GM21717 (cell line): ENCODE results near the gene KRT6A.

Source experiments
- ATAC-seq: cut with Tn5 transposase; IDR thresholded peaks from one replicate; pipeline ENCODE4 v1.9.1; 2021; ENCODE audit warnings: mild to moderate bottlenecking, moderate library complexity; ENCODE audit not compliant: unreplicated experiment

Gene KRT6A

DNA sequence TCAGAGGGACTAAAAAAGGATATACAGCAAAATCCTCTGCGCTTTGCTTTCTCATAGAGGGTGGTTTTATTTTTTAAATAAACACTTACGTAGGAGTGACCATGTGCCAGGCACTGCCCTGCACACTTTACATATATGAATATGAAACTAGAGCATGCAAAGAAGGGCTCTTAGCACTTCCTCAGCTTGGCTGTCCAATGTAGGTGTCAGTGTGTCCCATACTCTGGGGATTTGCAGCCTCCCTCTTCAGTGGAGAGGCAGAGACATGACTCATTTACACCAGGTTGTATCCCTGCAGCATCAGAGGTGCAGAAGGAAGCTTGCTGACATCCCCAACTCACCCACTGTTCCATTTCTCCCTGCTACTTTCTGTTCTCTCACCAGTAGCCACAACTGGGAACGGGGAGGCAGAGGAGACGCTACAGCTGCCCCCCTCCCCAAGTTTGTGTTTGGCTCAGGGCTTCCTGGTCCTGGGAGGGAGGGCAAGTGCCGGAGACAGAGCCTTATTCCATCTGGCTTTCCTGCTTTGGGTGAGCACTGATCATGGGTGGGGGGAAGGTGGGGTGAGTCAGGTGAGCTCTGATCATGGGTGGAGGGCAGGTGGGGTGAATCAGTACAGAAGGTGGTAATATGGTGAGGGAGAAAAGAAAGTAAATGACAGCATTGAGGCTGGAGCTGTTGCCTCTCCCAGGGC, 32.0 kb upstream of the KRT6A start:
- ATAC-seq, result no peak

DNA sequence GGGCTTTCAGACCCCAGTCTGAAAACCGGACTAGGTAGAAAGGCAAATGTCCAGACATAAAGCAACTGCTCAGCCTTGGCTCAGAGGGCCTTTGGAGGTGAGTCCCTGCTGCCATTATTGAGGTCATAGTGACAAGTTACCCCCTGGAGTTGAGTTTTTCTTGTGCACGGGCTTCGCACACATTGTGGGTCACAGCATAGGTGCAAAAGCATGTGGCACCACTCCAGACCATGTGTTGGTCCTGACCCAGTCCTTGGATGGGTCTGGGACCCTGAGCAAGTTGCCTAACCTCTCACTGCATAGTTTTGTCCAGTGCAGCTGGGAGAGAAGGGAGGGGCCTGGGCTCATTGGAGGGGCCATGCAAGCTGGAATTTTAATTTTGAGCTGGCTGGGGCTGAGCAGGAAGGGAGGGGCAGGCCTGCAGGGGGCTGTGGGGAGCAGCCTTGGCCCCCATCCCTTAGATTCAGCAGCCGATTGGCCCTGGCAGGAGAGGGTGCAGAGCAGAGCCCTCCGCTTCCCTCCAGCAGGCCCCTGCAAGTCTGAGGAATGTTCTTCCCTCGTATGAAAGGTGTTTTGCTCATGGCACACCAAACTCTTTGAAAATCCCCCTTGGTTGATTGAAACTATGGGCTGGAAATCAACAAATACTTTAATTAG, 31.3 kb upstream of the KRT6A start:
- ATAC-seq, result no peak

DNA sequence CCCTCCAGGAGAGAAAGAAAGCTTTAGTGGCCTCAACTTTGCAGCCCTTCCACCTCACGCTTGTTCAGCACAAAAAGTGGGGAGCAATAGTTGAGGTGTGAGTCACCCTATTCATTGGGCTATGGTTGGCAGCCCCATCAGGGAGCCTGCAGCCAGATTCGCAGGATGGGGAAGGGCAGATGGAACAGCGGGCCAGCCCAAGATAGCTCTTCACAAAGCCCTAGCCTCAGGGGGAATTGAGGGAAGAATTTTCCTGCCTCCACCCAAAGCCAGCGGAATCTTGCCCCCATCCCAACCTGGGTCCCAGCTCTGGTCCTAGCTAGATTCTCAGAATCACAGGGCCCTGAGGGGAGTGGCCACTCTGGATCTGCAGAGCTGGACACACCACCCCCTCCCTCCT, 30.8 kb upstream of the KRT6A start:
- no peak for ATAC-seq

DNA sequence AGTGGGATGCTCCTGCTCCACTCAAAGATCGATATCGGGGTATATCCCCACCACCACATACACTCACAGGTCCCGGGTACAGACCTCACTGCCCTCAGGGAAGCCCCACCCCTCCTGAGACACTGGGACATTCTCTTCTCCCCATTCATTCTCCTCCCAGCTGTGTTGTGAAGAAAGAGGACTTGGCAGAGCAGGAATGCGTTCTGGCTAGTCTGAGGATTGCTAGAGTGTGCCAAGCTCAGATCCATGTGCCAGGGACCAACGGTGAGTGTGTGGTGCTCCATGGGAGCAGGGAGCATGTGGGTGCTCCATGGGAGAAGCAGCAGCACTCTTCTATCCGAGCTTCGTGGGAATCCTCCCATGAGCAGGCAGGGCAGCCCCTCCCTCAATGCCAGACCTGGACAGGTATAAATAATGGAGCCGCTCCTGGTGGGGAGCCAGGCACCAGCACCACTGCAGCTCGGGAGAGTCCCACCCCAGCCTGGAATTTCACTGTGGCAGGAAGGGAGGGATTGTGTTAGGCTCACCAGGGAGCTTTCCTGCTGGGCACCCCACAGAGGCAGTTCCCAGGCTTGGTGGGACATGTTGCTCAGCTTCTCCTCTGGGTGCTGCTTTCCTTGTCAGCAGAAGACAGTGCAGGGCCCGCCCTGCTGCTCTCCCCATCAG, 29.4 kb upstream of the KRT6A start:
- no peak for ATAC-seq

DNA sequence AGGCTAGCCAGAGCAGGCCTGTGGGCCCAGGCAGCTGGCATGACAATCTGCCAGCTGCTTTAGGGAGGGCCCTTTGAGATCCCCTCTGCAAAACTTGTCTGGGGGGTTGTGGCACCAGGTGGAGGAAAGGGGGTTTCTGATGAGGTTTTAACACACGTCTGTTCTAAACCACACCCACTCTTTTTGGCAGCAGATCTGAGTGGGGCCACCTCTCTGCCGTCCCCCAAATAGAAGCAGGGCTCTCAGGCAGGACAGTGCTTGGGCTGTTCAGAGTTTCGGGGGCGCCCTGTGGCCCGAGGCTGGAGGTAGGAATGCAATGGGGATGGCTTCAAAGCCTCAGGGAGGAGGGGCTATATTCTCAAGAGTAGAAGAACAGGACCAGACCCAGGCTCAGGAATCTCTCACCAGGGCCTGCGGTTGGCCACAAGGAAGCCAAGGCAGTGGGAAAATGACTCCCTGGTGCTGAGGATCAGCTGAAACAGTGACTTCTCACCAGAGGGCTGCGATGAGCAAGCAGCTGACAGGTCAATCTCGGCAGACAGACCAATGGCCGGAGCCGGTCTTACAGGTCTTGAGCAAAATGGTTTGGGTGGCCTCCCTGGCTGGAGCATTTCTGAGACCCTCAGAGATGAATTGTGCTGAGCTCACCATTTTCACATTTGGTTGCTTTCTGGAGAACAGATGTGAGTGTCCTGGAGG, 28.7 kb upstream of the KRT6A start:
- no peak for ATAC-seq

DNA sequence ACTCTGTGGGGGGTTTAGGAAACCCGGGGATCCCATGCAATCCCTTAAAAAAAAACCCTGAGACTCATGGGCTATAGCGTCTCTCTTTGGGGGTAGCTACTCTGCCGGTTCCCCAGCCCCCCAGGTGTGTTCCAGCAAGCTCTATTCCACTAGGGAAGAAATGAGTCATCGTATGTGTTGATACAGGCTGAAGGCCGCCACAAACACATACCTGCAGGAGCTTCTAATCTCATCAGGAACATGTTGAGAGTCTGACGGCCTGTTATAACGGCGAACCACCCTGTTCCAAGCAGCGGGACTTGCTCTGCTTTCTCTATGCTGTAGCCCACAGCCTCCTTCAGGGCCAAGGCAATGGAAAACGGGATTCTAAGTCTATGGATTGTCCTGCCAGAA, 28.1 kb upstream of the KRT6A start:
- no peak for ATAC-seq

DNA sequence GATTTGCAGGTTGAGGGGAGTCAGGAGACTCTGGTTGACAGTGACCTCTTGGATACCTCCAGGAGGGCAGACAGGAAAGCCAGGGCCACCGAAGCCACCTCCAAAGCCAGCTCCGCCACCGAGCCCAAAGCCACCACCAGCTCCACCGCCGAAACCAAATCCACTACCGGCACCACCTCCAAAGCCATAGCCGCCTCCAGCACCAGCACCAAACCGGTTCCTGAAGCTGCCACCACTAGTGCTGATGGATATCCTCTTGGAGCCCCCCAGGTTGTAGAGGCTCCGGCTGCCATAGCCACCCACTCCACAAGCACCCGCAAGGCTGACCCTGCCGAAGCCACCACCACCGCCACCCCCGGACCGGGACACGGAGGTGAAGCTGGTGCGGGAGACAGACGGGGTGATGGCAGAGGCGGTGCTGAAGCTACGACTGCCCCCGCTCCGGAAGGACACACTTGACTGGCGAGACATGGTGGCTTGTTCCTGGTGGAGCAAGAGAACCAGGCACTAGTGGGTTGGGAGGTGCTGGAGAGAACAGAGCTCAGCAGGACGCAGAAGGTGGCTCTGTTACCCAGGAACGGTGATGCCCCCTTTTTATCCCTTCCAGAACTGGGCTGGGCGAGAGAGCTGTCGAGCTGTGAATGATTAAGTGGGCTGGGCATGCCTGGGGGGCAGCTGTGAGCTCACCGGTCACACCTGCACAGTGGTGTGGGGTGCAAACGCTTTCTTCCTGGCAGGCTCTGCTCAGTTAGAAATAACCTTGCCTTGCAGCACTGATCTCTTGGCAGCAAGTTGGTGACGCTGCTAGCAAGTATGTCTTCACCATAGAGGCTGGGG, 27.0 kb upstream of the KRT6A start, which contains the start of gene KRT5:
TSS of gene KRT5 (minus strand) at position 569 of the 837 bp plus-strand sequence. CDS start at position 471, 98 bp downstream.
- ATAC-seq, result no peak

DNA sequence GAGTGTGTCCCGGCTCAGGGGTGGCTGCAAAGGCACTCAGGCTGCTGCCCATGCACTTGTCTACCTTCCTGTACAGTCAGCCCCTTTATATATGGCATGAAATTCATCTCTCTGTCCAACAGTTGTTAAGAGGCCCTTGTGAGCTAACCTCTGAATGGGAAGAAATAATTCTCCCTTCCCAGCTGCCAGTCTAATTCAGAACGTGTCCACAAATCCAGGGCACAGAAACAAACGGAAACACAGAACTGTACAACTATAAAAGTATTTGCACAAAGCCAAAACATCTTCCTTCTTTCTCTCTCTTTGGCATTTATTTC, 26.3 kb upstream of the KRT6A start:
- no peak for ATAC-seq

DNA sequence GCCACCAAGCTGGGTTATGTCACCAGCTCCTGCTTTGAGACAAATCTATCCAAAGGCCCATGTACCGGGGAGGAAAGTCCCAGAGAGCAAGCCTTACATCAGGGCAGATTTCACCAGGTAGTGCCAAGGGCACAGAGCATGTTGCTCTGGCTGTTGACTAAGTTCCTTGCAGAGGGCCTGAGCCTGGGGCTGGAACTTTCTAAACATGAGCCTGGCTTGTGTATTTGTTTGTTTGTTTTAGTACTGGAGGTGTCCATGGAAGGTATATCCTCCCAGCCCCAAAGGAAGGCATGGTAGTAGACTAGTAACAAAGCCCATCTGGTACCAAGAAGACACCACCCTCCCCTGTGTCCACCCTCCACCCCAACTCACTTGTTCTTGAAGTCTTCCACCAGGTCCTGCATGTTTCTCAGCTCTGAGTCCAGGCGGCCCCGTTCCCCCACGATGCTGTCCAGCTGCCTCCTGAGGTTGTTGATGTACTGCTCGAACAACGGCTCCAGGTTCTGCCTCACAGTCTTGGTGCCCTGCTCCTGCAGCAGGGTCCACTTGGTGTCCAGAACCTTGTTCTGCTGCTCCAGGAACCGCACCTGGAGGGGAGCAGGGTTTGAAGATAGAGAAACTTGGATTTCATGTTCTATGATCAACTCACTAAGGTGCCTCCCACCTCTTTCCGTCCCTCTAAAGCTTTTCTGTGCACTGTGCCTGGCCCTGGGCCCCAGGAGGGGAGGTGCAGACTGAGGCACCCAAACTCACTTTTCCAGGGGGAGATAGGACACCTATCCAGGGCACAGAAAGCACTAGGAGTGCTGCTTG, 25.7 kb upstream of the KRT6A start:
- ATAC-seq, result no peak

DNA sequence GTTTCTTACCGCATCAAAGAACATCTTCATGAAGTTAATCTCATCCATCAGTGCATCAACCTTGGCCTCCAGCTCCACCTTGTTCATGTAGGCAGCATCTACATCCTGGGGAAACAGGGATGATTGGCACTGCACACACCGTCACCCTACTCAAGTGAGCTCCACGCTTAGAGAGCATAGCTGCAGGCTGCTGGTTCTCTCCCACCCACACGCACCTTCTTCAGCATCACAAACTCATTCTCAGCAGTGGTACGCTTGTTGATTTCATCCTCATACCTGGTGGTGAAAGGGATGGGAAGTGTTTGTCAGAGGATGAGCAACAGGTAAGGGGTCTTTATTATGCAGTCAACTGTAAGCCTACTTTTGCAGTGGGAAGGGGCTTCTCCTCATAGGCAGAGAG, 24.8 kb upstream of the KRT6A start:
- ATAC-seq, result no peak

DNA sequence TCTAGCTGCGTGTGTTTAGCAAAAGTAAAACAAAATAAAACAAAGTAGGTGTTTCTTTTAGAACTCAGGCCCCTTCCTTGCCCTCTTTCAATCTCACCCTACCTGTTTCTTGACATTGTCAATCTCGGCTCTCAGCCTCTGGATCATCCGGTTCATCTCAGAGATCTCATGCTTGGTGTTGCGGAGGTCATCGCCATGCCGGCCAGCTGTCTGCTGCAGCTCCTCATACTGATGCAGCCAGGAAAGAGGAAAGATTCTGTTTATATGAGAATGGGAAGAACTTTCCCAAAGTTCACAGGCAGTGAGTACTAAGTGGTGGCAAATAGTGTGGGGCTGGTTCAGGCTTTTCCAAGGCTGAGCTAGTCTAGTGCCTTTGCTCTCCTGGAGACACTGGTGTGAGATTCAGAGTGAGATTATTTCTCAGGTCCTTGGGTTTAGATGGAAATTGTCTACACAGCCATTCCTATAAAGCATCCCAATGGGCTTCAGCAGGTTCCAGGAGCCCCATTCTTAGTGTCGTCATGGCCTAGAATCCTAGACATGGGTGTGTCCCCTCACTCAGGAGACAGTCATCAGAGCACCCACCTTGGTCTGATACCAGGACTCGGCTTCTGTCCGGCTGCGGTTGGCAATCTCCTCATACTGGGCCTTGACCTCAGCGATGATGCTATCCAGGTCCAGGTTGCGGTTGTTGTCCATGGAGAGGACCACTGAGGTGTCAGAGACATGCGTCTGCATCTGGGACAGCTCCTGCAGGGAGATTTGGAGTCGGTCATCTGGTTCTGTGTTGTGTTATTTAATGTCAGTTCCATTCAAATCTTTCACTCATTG, 24.2 kb upstream of the KRT6A start:
- no peak for ATAC-seq

DNA sequence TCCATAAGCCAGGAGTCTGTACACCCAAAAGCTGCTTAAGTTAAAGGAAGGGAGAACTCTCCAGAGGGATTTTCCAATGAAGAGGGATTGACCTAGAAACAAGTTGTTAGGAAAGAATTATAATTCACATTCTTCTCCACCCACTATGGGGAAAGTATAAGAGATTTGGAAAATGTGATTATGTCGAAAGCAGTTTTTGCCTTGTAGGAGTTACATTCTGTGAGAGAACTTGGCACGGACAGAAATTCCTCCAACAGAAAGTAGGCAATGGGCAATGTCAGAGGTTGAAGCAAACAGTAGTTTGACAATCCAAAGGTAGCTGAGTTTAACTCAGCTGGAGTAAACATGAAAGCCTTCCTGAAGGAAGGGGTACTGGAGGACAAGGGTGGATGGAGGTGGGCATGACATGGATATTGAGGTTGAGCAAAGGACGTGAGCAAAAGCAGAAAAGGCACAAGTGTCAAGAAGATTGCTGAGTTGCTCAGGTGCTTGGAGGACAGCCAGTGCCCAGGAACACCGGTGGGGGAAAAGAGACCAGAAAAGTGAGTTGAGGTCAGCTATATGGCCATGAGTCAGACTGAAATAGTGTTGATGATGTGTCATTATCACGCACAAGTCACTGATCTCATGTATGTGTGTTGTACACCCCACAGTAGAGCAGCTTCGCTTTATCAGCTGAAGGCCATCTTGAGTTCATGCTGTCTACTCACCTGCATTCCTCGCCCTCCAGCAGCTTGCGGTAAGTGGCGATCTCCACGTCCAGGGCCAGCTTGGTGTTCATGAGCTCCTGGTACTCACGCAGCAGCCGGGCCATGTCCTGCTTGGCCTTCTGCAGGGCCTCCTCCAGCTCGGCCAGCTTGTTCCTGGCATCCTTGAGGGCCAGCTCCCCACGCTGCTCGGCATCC, 23.1 kb upstream of the KRT6A start:
- no peak for ATAC-seq

DNA sequence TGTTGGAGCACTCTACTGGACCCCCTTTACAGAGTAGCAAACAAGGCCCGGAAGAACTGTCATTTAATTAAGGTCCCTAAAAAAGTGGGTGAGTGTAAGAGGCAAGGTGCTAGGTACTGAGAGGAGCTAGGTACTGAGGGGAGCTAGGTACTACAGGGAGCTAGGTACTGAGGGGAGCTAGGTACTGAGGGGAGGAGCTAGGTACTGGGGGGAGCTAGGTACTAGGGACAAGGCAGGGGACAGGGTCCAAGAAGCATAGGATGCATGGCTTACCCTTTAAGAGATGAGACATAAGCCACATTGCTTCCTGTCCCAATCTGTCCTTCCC, 22.2 kb upstream of the KRT6A start:
- ATAC-seq, result no peak

DNA sequence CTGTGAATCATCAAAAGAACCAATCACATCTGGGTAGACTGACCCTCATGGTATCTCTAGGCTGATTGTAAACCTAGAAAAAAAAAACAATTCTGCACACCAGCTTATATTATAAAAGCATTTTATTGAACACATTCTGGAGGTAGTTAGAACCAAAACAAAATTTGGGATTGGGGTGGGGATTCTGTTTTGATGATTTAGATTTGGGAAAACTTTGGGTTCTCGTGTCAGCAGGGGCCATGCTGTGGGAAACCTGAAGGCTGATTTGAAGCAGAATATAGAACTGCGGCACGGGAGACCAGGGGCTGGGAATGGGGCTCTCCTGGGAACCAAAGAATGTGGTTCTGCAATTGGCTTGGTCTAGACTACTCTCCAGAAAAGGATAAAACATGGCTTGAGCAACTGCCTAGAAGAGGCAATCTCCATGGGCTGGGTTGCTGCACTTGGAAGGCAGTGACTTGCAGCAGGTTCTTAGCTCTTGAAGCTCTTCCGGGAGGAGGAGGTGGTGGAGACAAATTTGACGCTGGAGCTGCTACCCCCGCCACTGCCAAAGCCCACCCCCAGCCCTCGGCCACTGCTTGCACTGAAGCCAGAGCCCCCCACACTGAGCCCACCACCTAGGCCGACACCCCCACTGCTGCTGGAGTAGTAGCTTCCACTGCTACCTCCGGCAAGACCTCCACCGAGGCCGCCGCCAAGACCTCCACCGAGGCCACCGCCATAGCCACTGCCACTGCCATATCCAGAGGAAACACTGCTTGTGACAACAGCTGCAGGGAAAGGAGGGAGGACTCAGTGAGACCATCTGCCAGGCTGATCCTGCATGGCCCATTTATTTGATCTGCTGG, 21.6 kb upstream of the KRT6A start:
- no peak for ATAC-seq

DNA sequence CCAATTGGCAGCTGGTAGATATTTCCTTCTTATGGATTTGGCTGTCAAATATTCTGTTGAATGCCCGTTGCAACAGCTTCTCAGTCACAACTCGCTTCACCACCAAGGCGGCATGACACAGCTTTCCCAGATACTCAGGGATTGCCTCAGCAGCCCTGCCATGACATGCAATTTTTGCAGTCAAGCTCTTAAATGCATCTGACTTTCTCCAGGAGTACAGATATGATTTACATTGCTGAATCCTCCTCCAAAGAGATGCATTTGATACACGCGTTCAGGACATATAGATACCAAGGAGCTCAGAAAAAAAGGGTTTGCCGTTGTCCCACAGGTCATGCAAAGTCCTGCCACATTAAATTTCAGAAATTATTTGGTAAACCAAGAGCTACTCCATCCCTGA, 20.7 kb upstream of the KRT6A start:
- no peak for ATAC-seq

DNA sequence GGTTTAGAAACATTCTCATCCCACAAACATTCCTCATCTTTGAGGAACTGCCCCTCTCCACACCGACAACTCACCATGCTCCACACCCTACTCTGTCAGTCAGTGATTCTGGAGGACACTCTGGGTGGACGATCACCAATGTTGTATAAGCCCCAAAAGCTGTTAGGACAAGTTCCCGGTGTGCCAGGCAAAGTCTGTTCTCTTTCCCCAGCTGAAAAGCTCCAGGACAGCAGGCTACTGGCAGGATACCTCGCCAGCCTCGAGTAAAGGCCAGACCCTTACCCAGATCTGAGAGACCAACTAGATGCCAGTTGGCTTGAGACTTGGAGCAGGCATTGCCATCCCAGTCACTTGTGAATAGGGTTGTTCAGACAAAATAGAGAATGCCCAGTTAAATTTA, 15.2 kb upstream of the KRT6A start:
- no peak for ATAC-seq
